Prostate gland (tissue), 2 donors: ENCODE data around the gene ADRA2A.

Source experiments
- CTCF ChIP-seq, 4 experiments: fragments of 200-600 bp in 2 of 4; fragments of 450-650 bp in 2 of 4; sonication (generic) in 2 of 4; IDR thresholded peaks; 1 replicate in 3 of 4; 2 replicates in 1 of 4; pipeline ENCODE4 v1.5.1; 2016 to 2019; ENCODE audit warnings: antibody characterized with exemption in 4 of 4, mild to moderate bottlenecking in 2 of 4, moderate library complexity in 2 of 4
- POLR2A ChIP-seq: fragments of 450-650 bp; IDR thresholded peaks from one replicate; pipeline ENCODE4 v1.6.1; 2016; ENCODE audit warnings: antibody characterized with exemption, mild to moderate bottlenecking
- POLR2AphosphoS5 ChIP-seq: sonication (generic); formaldehyde crosslinking; IDR thresholded peaks from one replicate; pipeline ENCODE4 v1.6.1; 2017; ENCODE audit warnings: antibody characterized with exemption

- TF ChIP-seq CTCF (IDR thresholded peaks at IDR 0.05), result no peak
- no peak for TF ChIP-seq POLR2A
- no peak for TF ChIP-seq POLR2AphosphoS5
Measured at GRCh38 chr10:111081595-111081994, 4.8 kb downstream of the ADRA2A start.
